ENCODE data around the gene POLR3H.

DNA sequence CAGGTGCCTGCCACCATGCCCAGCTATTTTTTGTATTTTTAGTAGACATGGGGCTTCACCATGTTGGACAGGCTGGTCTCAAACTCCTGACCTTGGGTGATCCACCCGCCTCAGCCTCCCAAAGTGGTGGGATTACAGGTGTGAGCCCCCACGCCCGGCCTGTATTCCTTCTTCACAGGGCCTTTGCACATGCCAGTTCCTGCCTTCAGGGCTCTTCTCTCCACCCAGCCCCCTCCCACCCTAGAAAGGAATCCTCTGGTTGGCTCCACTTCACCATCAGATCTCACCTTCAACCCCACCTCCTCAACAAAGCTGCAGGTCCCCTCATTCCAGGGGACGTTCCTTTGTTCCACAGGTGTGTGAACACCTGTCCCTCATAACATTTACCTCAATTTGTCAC is 2.0 kb downstream of the POLR3H start:
- TF ChIP-seq CTCF (conservative IDR thresholded peaks at IDR 0.05; ENCODE audit: low read depth, low read length): no peak
- TF ChIP-seq EZH2 (IDR thresholded peaks at IDR 0.05; ENCODE audit: low read length, unreplicated experiment): no peak

Data from PC-3 (cell line).